ENCODE measurements around the gene KRTAP1-5. TPM values are rescaled to one million over a fixed set of nuclear protein-coding genes. Genes with fewer than 3 reads are reported as not detected.

The KRTAP1-5 gene
- total and polyA plus RNA-seq, 2 donors (not counting 3 experiments of a cell fraction or from before 2014, with no cell fraction given) = not detected

DNA sequence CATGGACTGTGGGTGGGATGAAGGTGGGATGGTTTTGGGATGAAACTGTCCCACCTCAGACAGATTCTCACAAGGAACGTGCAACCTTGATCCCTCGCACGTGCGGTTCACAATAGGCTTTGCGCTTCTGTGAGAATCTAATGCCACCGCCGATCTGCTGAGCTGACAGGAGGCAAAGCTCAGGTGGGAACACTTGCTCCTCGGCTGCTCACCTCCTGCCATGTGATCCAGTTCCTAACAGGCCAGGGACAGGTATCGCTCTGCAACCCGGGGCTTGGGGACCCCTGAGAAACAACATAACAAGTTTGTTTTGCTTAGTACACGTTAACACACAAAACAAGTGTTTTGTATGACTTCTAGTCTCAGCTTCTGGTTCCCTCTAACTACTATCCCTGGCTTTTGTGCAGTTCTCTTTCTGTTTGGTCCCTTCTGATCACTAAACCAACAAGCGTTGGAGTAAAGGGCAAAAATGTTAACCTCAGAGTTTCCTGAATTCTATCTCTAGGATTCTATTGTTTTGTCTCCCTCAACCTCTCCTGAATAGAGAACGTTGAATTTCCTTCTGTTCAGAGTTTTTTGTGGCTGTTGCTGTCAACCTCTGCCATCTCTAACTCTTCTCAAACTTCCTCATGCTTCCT is 10.3 kb downstream of the KRTAP1-5 start:
- Histone ChIP-seq H3K4me1 (ENCODE audit: control insufficient read depth, extremely low read depth, insufficient read depth, low read length) (no peaks in the 10 kb centered on the region), H3K27me3 (ENCODE audit: control insufficient read depth in 2 of 2, insufficient read depth in 2 of 2, low read length in 2 of 2) (peaks cover 0 to 1% of the 10 kb centered on the region in 2 experiments), H3K9me1 (replicated peaks; ENCODE audit: control insufficient read depth, extremely low read depth, insufficient read depth, low read length) (no peaks in the 10 kb centered on the region), H3K79me2 (ENCODE audit: control insufficient read depth, insufficient read depth, low read length) (no peaks in the 10 kb centered on the region), H3K4me3 (replicated peaks in 1 of 3; ENCODE audit: insufficient read depth in 1 of 3, low read depth in 1 of 3, low read length in 3 of 3) (no peak overlapping the region), H3K4me2 (ENCODE audit: insufficient read depth, low read length) (no peak overlapping the region), H3K36me3 (ENCODE audit: control insufficient read depth in 2 of 2, extremely low read depth in 1 of 2, insufficient read depth in 2 of 2, low read length in 2 of 2) (no peaks in the 10 kb centered on the region), H2AFZ (ENCODE audit: low read depth, low read length) (no peak overlapping the region), H4K20me1 (replicated peaks; ENCODE audit: control insufficient read depth, extremely low read depth, insufficient read depth, low read length) (no peaks in the 10 kb centered on the region), H3K9ac (replicated peaks; ENCODE audit: extremely low read depth, insufficient read depth, low read length) (no peak overlapping the region), H3K27ac (ENCODE audit: insufficient read depth, low read depth, low read length) (no peak overlapping the region), H3K9me3 (replicated peaks; ENCODE audit: control insufficient read depth, insufficient read depth, low read length) (no peaks in the 10 kb centered on the region)
- DNase-seq (ENCODE audit: low read depth, low spot score) = no peak
- intact Hi-C loops (cut with micrococcal nuclease) (no loop called here), dilution Hi-C loops (cut with MboI; ENCODE audit: extremely low pct_ligation_motif_present, low sequenced_read_pairs) (no loop called here)
- POLR2A ChIA-PET = no interaction called here
- no peak for TF ChIP-seq EZH2 (IDR thresholded peaks at IDR 0.05; ENCODE audit: borderline replicate concordance, low read depth, low read length, severe bottlenecking)
- no peak for TF ChIP-seq POLR2A (IDR thresholded peaks at IDR 0.05; ENCODE audit: low read depth, low read length)
- no peak for TF ChIP-seq MAX (IDR thresholded peaks at IDR 0.05; ENCODE audit: insufficient read depth, insufficient read length)
- no peak for TF ChIP-seq MYC (IDR thresholded peaks at IDR 0.05; ENCODE audit: low read depth, low read length)
- TF ChIP-seq POLR2AphosphoS5 (IDR thresholded peaks at IDR 0.05; ENCODE audit: insufficient read depth, low read depth, low read length) = no peak
- TF ChIP-seq GATA2 (IDR thresholded peaks at IDR 0.05; ENCODE audit: insufficient read depth, insufficient read length, low read depth, low read length) = no peak
- TF ChIP-seq JUN (IDR thresholded peaks at IDR 0.05; ENCODE audit: borderline replicate concordance, insufficient read depth, insufficient read length, low read depth) = no peak
- TF ChIP-seq FOS (IDR thresholded peaks at IDR 0.05; ENCODE audit: borderline replicate concordance, insufficient read depth, low read length) = no peak
- TF ChIP-seq, protein P1, sequence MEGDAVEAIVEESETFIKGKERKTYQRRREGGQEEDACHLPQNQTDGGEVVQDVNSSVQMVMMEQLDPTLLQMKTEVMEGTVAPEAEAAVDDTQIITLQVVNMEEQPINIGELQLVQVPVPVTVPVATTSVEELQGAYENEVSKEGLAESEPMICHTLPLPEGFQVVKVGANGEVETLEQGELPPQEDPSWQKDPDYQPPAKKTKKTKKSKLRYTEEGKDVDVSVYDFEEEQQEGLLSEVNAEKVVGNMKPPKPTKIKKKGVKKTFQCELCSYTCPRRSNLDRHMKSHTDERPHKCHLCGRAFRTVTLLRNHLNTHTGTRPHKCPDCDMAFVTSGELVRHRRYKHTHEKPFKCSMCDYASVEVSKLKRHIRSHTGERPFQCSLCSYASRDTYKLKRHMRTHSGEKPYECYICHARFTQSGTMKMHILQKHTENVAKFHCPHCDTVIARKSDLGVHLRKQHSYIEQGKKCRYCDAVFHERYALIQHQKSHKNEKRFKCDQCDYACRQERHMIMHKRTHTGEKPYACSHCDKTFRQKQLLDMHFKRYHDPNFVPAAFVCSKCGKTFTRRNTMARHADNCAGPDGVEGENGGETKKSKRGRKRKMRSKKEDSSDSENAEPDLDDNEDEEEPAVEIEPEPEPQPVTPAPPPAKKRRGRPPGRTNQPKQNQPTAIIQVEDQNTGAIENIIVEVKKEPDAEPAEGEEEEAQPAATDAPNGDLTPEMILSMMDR (IDR thresholded peaks at IDR 0.05; ENCODE audit: extremely low read depth in 1 of 2, insufficient read depth in 1 of 2, low read depth in 1 of 2, low read length in 2 of 2) = no peak
- BruUV-seq (replicated peaks) = no TSS peak
- CTCF ChIA-PET = no interaction called here
- FAIRE-seq = no peak

Measured in endothelial cell of umbilical vein (primary cell).